8988T (cell line): Measurements from ENCODE around the gene DHX35.
A peak's percentile ranks its signal among the peaks of the same experiment; 100 is the strongest.

Experiments used
- DNase-seq: peaks from one replicate; pipeline ENCODE4 v3.0.0; 2011

DHX35 gene

DNA sequence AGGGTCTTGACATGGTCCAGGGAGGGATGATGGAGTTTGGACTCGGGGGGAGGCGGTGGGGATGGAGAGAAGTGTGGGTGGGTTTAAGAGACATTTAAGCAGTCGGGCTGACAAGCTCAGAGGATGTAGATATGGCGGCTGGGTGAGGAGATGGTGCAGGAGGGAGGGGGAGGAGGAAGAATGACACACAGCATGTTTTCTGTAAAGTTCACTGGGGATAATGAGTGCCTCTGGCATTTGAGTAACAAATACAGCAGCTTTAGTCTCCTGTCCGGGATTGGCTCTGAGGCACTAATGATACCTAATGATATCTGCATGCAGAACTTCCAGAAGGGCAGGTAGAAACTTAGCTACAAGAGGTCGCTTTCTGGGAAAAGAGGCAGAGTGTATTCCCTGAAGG is 107.8 kb downstream of the DHX35 start:
- no peak for DNase-seq

DNA sequence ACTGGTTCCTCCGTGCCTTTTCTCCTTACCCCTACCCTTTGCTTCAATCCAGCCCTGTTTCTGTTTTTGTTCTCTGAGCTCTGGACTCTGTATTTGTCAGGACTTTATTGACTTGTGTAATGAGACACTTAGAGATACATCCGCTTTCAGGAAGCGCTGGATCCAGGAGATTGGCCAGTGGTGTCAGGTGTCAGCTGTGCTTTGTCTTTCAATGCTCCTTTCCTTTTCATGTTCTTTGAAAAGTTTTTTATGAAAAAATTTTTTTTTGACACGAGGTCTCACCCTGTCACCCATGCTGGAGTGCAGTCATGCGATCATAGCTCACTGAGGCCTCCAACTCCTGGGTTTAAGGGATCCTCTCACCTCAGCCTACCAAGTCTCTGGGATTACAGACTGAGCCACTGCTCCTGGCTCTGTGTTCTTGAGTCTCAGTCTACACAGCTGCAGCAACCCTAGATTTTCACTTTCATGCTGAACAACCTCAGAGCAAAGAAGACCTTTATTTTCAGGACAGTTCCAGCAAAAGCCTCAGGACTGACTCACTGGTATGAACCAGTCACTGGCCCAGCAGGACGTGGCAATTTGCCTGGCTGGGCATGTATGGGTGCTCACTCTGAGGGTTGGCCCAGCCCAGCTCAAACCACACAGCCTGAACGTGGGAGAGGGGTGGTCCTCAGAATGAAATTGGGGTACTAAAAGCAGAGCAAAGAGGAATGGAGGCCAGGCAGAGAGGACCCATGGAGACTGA is 108.5 kb downstream of the DHX35 start:
- DNase-seq, result no peak

DNA sequence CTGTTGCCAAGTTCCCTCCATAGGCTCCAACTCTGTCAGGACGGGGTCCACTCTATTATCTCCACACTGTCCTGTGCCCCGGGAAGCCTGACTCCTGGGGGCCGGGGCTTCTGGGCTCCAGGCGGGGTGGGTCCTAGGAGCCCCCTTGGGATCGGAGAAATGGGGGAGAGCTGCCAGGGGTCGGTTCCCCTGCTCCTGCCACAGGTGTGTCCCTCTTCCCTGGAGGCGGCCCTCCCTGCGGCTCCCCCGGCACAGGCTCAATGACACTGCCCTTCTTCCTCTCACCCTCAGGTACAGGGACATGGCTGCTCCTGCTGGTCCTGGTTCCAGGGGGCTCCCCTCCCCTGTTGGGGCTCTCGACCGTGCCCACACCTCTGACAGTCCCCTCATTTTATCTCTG is 110.0 kb downstream of the DHX35 start:
- DNase-seq, result no peak

DNA sequence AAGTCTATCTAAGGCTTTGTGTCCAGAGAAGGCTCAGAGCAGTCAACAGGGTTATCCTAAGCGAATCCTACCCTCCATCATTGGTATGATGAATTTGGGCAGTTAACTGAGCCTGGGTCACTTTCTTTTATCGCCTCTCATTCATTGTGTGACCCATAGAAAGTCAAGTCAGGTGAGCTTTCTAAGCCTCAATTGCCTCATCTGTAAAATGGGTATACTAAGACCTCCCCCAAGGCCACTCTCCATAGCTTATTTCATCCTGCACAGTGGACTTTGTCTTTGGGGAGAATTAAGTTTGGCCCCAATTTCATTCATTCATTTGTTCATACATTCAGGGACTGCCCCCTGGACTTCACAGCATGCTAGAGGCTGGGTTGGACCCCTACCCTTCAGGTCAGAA is 110.5 kb downstream of the DHX35 start:
- no peak for DNase-seq

DNA sequence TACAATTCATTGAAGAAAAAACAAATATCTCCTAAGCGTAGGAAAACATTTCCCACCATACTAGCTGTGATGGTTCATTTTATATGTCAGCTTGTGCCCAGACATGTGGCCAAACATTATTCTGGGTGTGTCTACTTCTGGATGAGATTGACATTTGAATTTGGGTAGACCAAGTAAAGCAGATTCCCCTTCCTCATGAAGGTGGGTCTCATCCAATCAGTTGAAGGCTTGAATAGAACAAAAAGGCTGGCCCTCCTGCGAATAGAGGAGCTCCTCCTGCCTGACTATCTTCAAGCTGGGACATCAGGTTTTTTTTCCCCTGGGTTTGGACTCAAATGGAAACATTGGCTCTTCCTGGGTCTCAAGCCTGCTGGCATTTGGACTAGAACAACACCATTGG is 113.6 kb downstream of the DHX35 start:
- no peak for DNase-seq

DNA sequence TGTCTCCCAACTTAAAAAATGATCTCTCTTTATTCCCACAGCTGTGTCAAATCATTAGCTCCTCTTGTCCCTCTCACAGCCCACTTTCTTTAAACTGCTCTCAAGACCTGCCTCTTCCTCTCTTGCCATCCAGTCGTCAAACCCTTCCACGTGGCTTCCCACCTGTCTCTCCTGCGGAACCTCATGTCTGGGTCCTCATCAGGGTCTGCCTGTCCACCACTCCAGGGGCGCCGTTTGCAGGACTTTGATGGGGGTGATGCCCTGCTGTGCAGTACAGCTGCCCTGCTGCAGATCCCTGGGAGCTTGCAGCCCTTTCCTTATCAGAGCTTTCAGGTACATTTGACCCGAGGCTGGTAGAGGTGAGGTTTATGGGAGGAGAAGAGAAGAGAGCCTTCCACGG is 114.8 kb downstream of the DHX35 start:
- no peak for DNase-seq

DNA sequence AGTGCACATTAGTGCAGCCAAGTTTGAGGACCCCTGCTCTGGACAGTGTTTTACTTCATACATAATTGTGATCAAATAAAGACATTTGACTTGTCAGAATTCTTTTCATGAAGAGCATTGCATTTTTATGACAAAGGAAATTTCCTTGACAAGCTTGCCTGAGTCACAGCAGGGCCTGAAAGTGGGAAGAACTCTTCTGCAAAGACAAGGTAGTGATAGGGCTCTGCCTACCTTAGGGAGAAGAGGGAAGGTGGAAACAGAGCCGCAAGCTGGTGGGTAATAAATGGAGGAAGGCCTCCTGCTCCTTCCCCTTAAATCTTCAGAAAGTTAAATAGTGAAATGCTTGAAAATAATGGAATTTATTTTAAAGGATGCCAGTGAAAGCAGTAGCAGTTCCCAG is 118.2 kb downstream of the DHX35 start:
- no peak for DNase-seq

DNA sequence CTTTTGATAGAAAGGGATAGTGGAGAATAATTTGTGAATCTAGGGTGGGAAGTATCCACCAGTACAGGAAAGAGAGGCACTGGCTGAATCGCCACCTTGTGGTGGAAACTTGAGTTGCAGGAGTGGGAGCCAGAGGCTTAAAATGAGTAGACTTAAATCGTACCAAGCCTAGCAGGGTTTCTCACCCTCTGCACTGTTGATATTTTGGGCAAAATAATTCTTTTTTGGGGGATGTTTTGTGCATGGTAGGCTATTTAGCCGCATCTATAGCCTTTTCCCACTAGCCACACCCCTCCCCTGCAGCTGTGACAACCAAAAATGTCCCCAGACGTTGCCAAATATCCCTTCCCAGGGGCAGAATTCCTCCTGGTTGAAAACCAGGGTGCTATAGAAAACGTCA is 119.1 kb downstream of the DHX35 start:
- peak; percentile 72 for DNase-seq

DNA sequence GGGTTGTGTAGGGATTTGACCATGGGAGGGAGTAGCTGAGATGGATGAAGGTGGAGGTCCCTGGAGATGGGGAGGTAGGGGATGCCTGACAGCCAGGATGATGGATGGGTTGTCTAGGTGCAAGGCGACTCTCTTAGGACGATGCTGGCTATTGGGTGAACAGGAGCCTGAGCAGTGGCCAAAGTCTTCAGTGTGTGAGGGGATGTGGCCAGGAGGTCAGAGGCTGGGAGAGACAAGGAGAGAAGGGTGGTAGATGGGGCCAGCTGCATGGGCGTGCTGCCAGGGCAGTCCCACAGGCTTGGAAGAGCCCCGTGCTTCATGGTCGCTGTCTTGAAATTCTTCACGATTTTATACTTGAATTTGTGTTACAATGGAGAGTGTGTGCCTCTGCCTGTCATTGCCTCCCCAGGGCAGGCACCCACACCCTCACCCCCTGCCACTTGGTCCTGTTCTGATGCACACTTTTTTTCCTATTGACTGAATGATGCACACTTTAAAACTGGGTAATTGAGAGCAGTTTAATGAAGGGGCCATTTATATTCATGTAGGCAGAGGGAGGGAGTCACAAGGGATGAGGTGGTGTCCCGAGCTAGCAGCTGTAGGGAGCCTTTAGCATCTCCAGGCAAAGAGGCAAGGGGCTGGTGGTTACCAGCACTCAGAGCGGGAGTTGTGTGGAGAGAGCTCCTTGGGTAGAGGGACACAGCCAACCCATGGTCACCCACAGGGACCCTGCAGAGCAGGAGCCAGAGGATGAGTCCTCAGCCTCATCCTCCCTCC is 120.7 kb downstream of the DHX35 start:
- DNase-seq, result no peak

DNA sequence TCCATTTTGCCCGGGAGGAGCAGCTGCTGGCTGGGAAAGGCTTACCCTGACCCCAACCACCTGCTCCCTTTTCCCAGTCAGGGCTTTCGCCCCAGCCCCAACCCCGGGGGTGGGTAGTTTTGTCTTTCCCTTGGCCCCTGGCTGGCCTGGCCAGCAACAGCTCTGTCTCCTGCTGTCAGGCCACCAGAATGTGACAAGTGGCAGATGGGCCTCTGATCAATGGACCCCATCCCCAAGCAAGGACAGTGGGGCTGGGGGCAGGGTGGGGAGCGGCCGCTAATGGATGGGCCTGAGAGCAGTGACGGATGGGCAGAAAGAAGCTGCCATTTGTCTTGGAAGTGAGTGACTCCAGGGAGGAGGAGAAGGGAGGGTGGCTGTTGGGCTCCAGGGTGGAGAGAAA is 121.6 kb downstream of the DHX35 start:
- no peak for DNase-seq

DNA sequence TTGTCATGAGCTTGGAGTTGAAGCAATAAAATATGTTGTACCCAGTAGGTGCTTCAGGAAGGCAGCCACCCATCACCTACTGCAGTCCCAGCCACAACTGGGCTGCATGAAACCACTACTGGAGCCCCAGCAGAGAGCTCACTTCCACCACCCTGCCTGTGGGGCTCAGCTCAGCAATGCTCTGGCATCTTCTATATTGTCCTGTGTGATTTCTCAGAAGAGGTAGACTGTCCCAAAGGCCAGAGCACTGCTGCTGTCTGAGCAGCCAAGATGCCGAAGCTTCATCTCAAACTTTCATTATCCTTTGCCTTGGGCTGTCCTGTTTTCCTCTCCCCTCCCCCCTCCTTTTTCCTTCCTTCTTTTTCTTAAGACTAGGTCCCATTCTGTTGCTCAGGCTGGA is 126.9 kb downstream of the DHX35 start:
- DNase-seq, result no peak
